NCI-H1436 (cell line): Measurements from ENCODE around the gene XPO5.
"Not testable (repeated sequence)": the region's sequence is repeated elsewhere in the genome, so short reads cannot be mapped to it uniquely, and the experiment has no call there.

Experiments used
- DNase-seq: peaks from one replicate; lab custom pipeline; 2025; lab: John Stamatoyannopoulos, UW

XPO5 gene

GRCh38 chr6:43517505-43518357 lies 58.1 kb downstream of the XPO5 start:
- no peak for DNase-seq

DNA sequence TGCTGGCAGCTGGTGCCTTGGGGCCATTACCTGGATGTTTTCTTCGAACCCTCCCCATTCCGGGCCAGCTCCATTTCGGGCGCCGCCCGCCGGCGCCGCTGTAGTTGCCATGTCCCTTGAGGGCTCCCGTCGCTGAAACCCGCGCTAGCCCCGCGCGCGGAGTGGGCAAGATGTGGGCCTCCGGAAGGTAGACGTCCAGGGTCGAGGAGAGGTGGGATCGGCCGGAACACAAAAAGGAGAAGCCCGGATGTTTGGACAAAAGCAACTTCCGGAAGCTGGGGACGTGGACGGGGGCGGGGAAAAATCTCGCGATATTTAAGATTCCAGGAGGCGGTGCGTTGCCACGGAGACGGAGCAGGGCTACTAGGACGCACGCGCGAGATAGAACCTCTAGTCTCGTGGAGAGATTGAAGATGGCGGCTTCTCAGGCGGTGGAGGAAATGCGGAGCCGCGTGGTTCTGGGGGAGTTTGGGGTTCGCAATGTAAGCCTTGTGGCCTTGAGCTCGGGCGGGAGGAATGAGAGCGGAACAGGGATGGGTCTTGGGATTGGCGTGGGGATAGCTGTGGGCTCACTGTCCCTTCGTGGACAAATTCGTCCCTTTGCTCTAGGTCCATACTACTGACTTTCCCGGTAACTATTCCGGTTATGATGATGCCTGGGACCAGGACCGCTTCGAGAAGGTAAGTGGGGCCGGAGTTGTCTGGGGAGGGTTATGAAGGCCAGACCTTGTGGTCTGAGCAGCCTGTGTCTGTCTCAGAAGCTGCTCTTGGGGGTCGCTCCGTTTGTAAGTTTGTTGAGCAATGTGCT lies 58.9 kb downstream of the XPO5 start, which contains the start of the genes POLR1C and YIPF3:
TSS of gene POLR1C (plus strand) at position 393 of the 808 bp plus-strand sequence. CDS start at position 414, 21 bp downstream.
TSS of gene YIPF3 (minus strand) at position 230 of the 808 bp plus-strand sequence. CDS start at position 111, 119 bp downstream.
- DNase-seq: peak; percentile 98

DNA sequence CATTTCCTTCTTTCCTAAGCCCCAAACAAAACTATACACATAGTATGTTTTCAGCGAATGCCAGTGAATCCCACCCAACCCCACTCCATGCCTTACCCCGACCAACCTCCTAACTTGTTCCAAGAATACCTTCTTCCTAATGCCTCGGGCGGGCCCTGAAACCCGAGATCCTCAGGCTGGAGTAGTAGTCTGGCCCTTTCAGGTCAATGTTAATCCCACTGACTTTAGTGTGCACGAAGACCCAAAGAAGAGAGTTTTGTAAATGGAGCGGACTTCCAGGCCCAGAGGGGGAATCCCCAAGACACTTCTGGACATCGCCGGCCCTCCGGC lies 59.5 kb downstream of the XPO5 start:
- no peak for DNase-seq

DNA sequence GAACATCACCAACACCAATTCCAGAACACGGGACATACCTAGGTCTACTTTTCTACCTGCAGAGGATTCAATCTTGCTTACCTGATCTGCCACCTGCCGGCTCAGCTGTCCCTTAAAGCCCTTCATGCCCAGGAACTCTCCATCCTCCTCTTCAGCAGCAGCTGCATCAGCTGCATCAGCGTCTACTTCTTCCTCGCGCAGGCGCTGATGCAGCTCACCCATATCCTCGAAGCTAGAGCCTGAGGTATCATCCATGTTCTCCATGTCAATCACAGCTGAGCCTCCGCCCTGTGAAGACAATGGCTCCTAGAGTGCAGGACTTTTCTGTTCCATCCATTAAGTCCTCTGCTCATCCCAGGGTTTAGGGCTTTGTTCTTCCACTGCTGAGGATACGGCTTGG lies 60.0 kb downstream of the XPO5 start:
- DNase-seq: no peak

DNA sequence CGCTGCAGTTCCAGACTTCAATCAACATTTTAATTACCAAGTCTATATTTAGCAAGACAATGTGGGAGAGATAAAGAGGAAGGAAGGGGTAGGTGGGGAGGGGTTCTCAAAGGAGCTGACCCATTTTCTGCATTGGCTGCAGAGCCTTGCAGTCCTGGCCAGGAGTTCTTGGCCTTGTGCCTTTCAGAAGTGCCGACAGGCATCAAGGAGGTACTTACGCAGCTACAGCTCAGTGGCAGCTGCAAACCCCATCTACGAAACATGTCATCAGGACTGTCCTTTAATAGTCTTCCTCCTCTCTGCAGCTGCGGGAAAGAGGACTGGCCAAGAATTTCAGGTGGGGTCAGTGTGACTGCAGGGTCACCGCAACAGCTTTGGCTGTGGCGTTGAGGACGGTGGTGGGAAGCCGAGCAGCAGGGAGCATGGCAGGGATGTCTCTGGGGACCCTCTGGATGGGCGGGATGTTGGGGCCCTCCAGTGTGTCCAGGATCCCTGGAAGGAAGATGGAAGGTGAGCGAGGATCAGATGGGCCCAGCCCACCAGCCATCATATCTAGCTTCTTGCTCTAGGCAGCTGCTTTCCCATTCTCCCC lies 63.9 kb downstream of the XPO5 start:
- DNase-seq: no peak

GRCh38 chr6:43510827-43511163 lies 65.0 kb downstream of the XPO5 start:
- DNase-seq: no peak

GRCh38 chr6:43509984-43510826 lies 65.6 kb downstream of the XPO5 start, which contains the start of gene LRRC73:
LRRC73 (minus strand) TSS chr6:43510346; CDS start chr6:43509785, 561 bp downstream.
- DNase-seq: peak; percentile 59

- DNase-seq: no peak
These were observed 66.5 kb downstream of the XPO5 start for GRCh38 chr6:43509142-43509983.

DNA sequence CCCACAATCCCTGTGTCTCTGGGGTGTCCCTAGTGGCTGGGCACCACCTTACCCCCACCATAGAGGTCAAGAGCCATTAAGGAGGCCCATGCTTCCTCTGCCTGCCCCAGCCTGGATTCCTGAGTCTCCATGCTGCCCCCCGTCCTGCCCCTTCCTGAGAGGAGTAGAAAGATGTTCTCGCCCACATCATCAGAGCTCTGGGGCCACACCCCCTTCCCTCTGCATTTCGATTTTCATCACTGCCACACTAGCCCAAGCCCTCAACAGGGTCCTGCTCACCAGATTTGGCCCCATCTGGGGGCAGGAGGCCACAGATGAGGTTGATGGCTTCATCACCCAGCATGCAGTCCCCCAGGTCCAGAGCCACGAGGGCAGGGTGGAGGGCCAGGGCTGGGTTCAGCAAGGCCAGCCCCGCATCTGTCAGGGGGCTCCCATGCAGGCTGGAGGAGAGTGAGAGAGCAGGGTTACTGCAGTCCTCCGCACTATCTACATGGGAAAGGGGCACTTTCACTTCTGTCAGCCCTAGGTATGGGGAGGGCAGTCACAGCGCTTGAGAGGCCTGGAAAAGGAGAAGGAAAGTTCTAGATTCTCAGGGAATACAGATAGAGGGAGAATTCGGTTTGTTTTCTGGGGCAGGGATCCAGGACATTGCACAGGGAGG lies 67.2 kb downstream of the XPO5 start:
- no peak for DNase-seq

DNA sequence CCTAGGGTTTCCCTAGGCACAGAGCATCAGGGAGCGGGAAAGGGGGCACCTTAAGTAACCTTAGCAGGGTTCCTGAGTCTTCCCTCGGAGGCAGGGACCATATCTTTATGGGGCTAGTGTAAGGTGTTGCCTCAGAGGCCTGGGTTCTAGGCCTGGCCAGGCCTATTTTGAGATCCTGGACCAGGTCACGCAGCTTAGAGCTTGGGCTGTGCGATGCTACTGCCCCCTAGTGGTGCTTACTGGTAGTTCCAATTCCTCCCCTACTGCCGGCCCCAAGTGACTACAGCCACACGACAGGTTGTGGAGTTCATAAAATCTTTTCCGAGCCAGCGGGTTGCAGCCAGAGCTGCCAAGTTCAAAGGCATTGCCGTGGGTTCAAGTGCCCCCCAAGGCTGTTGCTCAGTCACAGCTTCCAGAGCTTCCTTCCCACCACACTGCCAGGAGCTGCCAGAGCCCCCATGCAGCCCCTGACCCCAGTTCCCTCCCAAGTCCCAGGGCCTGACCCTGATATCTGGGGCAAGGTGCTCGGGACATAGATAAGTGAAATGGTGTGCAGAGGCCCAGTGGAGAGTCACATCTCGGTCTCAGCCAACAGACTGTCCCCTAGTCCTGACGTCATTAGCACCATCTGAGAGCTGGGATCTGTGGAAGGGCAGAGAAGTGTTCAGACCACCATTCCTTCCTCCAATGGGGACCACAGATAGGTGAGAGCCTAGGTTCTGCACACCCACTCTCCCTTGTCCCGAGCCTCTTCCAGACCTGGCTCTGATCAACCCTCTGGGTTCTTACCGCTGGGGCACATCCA lies 69.0 kb downstream of the XPO5 start:
- DNase-seq: peak; percentile 44

- no peak for DNase-seq
These were observed 69.7 kb downstream of the XPO5 start for GRCh38 chr6:43506171-43506570.

DNA sequence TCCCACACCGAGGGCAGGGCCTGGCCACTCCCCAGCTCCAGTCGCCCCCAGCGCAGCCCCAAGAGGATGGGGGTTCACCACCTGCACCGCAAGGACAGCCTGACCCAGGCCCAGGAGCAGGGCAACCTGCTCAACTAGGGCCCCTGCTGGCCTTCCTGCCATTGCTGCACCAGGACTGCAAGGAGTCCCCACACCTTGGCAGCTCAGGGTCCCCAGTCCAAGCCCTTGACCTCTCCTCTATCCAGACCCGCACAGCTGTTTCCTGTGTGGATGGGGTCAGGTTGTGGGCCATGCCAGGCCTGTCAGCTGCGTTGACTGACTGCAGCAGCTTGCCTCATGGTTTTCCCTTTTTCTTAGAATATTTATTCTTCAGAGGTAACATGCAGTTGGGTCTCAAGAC lies 70.1 kb downstream of the XPO5 start:
- DNase-seq: no peak

- no peak for DNase-seq
These were observed 70.9 kb downstream of the XPO5 start for GRCh38 chr6:43504756-43505593.

- DNase-seq: no peak
These were observed 72.4 kb downstream of the XPO5 start for GRCh38 chr6:43503443-43503842.

DNA sequence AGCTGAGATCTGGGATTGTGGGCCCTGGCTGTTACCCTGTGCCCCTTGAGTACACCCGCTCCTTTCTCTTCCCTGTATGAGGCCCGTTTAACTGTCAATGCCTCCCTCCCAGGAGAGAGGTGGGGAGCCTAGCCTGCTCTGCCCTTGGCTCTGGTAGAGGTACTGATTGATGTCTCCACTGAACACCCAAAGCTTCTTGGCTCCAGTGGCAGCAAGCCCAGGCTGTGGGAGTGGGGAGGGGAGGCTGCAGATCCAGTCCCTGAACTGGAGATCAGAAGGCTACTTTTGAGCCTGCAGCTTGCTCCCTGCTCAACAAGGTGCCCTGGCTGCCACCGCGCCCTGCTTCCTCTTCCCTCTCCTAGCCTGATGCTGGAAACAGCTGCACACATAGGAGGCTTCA lies 73.2 kb downstream of the XPO5 start:
- DNase-seq: no peak

GRCh38 chr6:43500921-43501320 lies 74.9 kb downstream of the XPO5 start:
- DNase-seq: no peak

DNA sequence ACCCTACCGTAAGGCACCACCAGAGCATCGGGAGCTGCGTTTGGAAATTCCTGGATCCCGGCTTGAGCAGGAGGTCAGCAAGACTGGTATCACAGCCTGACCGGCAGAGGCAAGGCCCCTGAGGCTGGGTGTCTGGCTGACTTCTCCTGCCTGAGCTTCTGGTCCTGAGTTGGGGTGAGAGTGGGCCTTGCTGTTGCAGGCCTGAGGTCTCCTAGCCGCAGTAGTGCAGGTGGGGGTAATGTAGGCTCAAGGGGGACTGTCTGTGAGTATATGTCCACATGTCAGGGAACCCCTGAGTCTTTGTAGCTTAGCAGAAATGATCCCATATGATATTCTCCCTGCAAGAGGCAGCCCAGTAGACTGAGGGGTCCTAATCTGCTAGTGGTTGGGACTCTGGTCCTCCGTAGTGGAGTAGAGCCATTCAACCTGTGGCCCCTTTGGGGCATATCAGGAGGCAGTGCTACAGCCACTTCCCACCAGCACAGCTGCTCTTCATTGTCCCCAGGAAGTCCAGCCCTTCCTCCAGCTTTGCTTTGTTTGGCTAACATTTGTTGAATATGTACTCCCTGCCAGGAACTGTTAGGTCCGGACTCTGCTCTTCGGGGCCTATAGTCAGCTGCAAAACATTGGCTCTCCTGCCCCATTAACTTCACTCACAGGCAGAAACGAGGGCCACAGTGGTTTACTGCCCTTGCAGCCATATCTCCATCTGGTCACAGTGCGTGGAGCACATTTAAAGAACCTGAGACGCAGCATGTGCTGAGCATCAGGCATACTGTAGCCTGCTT lies 76.6 kb downstream of the XPO5 start:
- no peak for DNase-seq

- not testable (repeated sequence) for DNase-seq
These were observed 77.5 kb downstream of the XPO5 start for GRCh38 chr6:43498291-43498690.
